HFFc6 (cell line): ENCODE measurements around the gene RPL37A. TPM values are rescaled to one million over a fixed set of nuclear protein-coding genes. Genes with fewer than 3 reads are reported as not detected.
A peak's percentile ranks its signal among the peaks of the same experiment; 100 is the strongest.

Experiments used
- DNase-seq: peaks from one replicate; pipeline ENCODE4 v3.0.0-alpha.2; 2018
- H3K27ac Mint-ChIP-seq: 2 replicates; pipeline ENCODE4 v1.8.0; 2020; ENCODE audit warnings: mild to moderate bottlenecking, mixed read lengths
- H3K27me3 Mint-ChIP-seq: 2 replicates; pipeline ENCODE4 v1.8.0; 2021; ENCODE audit warnings: mild to moderate bottlenecking, moderate library complexity, mixed read lengths; ENCODE audit not compliant: insufficient read depth
- H3K36me3 Mint-ChIP-seq: 2 replicates; pipeline ENCODE4 v1.8.0; 2021; ENCODE audit warnings: low read depth, mixed read lengths
- H3K4me1 Mint-ChIP-seq: 2 replicates; pipeline ENCODE4 v1.8.0; 2020; ENCODE audit warnings: low read depth, mixed read lengths
- H3K4me3 Mint-ChIP-seq: 2 replicates; pipeline ENCODE4 v1.8.0; 2020; ENCODE audit warnings: mild to moderate bottlenecking, moderate library complexity, mixed read lengths
- H3K9me3 Mint-ChIP-seq: 2 replicates; pipeline ENCODE4 v1.8.0; 2020; ENCODE audit warnings: mild to moderate bottlenecking, mixed read lengths
- total RNA-seq, 6 experiments: library from RNA; stranded (reverse); fragmentation: NEBNext Ultra II Directional; extraction: Animal tissue kit (Norgen Biotek cat#: 25700); gene quantifications; 2 replicates in 1 of 6; 3 replicates in 5 of 6; pipeline ENCODE4 v1.2.3, GENCODE V29; 2021
- TF ChIP-seq, protein P1 (sequence below): fragments of 200-600 bp; sonication (generic); IDR thresholded peaks from 2 replicates; pipeline ENCODE4 v1.5.0; 2021; ENCODE audit warnings: antibody characterized with exemption, mild to moderate bottlenecking

The RPL37A gene
- total RNA-seq, 6 experiments from 2014 or later = 1,992 to 3,122 (median 2,808) TPM

DNA sequence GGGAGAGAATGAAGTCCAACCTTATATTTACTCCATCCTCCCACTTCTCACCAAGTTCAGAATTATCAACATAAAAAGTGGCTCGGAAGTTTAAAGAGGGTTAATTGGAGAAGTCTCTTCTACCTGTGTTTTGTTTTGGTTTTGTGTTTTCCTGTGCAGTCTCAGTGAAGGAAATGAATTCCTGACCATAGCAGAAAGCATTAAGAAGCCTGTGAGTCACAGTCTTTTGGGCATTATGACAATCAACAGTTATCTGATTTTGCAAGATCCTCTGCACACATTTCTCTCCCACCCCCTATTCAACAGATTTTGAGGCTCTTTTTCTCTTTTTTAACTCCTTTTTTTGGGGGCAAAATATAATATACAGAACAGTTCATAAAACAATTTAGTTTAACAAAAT, 8.6 kb upstream of the RPL37A start:
- H3K9me3 Mint-ChIP-seq = no peaks in the 10 kb centered on the region
- DNase-seq = peak; percentile 68
- TF ChIP-seq, protein P1, sequence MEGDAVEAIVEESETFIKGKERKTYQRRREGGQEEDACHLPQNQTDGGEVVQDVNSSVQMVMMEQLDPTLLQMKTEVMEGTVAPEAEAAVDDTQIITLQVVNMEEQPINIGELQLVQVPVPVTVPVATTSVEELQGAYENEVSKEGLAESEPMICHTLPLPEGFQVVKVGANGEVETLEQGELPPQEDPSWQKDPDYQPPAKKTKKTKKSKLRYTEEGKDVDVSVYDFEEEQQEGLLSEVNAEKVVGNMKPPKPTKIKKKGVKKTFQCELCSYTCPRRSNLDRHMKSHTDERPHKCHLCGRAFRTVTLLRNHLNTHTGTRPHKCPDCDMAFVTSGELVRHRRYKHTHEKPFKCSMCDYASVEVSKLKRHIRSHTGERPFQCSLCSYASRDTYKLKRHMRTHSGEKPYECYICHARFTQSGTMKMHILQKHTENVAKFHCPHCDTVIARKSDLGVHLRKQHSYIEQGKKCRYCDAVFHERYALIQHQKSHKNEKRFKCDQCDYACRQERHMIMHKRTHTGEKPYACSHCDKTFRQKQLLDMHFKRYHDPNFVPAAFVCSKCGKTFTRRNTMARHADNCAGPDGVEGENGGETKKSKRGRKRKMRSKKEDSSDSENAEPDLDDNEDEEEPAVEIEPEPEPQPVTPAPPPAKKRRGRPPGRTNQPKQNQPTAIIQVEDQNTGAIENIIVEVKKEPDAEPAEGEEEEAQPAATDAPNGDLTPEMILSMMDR = no peak
- peak overlapping the region; percentile 35 for H3K27ac Mint-ChIP-seq
- H3K4me1 Mint-ChIP-seq = peaks cover 60% of the 10 kb centered on the region
- H3K4me3 Mint-ChIP-seq = peak overlapping the region; percentile 44
- H3K27me3 Mint-ChIP-seq = no peaks in the 10 kb centered on the region
- no peaks in the 10 kb centered on the region for H3K36me3 Mint-ChIP-seq

DNA sequence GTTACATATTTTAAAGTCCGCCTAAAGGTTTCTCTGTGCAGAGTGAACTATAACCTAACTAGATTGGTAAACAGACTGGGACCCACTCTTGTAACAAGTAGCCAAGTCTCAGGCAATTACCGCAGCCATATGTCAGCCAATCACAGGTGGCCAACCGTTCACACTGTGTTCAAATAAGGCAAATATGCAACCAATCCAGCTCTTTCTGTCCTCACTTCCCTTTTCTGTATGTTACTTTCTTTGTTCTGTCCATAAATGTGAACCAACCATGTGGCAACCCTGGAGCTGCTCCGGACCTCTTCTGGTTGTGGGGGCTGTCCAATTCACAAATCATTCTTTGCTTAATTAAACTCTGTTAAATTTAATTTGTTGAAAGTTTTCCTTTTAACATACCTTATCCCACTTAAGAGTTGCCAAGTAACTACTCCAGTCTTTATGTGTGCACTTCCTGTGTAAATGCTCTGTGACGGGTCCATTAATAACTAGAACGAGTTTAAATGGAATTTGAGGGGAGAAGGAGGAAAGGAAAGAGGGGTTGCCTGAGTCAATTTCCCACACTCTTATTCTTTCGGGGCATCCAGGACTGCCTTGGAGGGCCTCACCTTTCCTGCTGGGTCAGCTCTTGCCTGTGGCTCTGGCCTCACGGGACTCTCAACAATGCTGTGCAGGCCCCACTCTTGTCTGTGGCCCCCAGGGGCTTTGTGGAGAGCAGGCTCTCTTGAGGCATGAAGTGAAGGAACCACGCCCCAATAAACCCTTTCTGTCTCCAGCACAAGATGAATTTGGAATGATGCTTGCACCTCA, 6.6 kb upstream of the RPL37A start:
- Mint-ChIP-seq H3K9me3 (no peaks in the 10 kb centered on the region), H3K4me3 (peak overlapping the region; percentile 67), H3K4me1 (peaks cover 68% of the 10 kb centered on the region)

DNA sequence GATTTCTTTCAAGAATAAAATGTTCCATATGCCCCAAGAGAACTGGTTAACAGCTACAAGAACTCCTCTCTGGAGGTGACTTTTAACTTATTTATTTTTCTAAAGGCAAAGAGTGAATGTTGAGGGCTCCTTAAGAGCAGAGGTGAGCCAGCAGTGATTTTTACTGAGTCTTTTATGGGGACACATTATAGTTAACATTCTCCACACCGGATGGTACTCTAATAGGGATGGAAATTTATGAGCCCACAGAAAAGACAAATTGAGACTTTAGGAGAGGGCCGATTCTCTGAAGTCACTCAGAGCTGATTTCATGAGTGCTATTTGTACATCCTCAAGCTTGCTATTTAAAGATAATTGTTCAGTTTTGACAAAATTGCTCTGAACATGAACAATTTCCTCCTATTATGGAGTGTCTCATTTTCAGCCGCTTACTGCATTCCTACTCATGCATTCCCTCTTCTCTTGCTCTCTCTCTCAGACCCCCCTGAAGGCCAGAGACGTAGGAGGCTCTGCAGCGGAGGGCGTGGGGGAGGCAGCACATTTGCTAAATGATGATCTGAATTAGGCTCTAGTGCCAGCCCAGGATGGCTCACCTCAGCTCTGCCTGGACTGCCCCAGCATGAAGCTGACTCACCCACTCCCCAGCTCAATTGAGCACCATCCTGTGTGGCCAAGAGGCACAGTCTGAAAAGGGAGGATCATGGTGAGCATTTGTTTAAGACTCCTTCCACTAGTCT, 5.9 kb upstream of the RPL37A start:
- peak; percentile 85 for DNase-seq
- Mint-ChIP-seq H3K4me1 (peaks cover 76% of the 10 kb centered on the region), H3K4me3 (peak overlapping the region; percentile 67), H3K27ac (peak overlapping the region; percentile 89), H3K27me3 (no peaks in the 10 kb centered on the region), H3K9me3 (no peaks in the 10 kb centered on the region), H3K36me3 (no peaks in the 10 kb centered on the region)
- TF ChIP-seq, protein P1 = no peak

More for the DNA sequence above, 6.6 kb upstream of the RPL37A start:
- Mint-ChIP-seq H3K36me3 (no peaks in the 10 kb centered on the region), H3K27me3 (no peaks in the 10 kb centered on the region), H3K27ac (peak overlapping the region; percentile 89)
- TF ChIP-seq, protein P1 = no peak
- no peak for DNase-seq

DNA sequence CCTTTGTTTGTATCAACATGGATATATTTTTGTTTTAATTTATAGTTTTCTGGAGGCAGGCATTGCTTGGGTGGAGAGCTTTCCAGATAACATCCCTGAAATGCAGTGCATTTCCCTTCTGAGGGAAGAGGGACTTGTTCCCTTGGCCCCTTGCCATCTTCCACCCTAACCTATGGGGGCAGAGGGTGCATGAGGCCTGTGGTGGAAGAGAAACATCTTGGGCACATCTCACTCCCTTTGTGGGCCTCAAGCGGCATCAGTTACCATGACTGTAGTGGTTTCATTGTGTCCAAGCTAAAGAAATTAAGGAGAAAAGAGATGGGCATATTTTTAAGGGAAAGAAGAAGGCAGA, 5.3 kb upstream of the RPL37A start:
- TF ChIP-seq, protein P1 = no peak
- Mint-ChIP-seq H3K27me3 (no peaks in the 10 kb centered on the region), H3K36me3 (no peaks in the 10 kb centered on the region), H3K4me1 (peaks cover 81% of the 10 kb centered on the region), H3K9me3 (no peaks in the 10 kb centered on the region), H3K27ac (peak overlapping the region; percentile 89), H3K4me3 (peak overlapping the region; percentile 67)
- DNase-seq = no peak

DNA sequence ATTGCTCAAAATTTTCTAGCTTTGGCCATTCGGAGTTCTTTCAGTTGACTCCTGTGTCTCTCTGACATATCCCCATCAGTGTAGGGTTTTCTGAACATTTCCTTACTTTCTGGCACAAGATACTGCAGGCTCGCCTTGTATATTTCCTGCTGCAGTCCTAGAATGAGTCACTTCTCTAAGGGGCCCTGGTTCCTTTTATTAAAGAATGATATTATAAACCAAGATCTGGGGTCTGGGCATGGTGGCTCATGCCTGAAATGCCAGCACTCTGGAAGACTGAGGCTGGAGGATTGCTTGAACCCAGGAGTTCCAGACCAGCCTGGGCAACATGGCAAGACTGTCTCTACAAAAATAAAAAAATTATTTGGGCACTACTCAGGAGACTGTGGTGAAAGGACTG, 3.0 kb upstream of the RPL37A start:
- TF ChIP-seq, protein P1 = no peak
- peak overlapping the region; percentile 43 for H3K4me3 Mint-ChIP-seq
- peaks cover 80% of the 10 kb centered on the region for H3K4me1 Mint-ChIP-seq
- peaks cover 4% of the 10 kb centered on the region; the same call in 1 of the 2 replicates for H3K27me3 Mint-ChIP-seq
- peak overlapping the region; percentile 73 for H3K27ac Mint-ChIP-seq
- H3K36me3 Mint-ChIP-seq = peaks cover 21% of the 10 kb centered on the region
- no peaks in the 10 kb centered on the region for H3K9me3 Mint-ChIP-seq
- peak; percentile 43 for DNase-seq
